Amniotic stem cell (primary cell): ENCODE data around the gene SS18L1.
"Not testable (repeated sequence)": the region's sequence is repeated elsewhere in the genome, so short reads cannot be mapped to it uniquely, and the experiment has no call there.

Experiments used
- DNase-seq: peaks from one replicate; lab custom pipeline; 2025; lab: John Stamatoyannopoulos, UW

SS18L1 gene

GRCh38 chr20:62143081-62143956, at the start of gene SS18L1, which contains the start of gene PSMA7:
SS18L1 (plus strand) TSS chr20:62143769; CDS start chr20:62143821, 52 bp downstream.
PSMA7 (minus strand) TSS chr20:62143394; CDS start chr20:62143303, 91 bp downstream.
- DNase-seq: peak; percentile 70

- no peak for DNase-seq
Measured at GRCh38 chr20:62096421-62097380, 46.9 kb upstream of the SS18L1 start.

GRCh38 chr20:62097881-62098407, 45.6 kb upstream of the SS18L1 start:
- DNase-seq: no peak

- no peak for DNase-seq
Measured at GRCh38 chr20:62101078-62101477, 42.5 kb upstream of the SS18L1 start.

DNA sequence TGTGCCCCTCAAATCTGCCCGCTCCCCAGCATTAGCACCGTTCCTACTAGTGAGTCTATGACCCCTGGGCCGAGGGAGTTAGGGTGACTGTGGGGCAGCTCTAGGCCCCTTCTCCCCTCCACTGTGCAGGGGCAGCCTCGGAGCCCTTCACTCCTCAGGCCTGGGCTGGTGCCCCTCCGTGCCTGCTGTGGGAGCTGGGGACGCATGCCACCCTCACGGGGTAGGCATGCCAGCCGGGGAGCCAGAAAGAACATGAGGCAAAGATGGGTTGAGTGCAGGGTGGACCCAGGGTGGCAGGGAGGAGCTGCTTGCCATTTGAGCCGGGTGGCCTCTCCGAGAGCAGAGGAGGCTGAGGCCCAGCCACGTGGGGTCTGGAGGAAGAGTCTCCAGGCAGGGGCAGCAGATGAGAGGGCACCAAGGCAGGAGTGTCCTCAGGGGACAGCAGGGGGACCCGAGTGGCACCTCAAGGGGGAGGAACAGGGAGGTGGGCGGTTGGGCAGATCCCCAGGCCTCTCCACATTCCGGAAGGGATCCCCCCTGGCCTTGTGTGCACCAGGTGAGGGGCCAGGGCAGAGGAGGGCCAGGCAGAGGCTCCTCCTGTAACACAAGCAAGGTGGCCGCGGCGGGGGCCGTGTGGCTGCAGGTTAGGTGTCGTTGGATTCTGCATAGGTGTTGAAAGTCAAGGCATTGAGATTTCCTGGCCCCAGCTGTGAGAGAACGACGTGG, 39.9 kb upstream of the SS18L1 start:
- no peak for DNase-seq

GRCh38 chr20:62104234-62104789, 39.3 kb upstream of the SS18L1 start:
- no peak for DNase-seq

DNA sequence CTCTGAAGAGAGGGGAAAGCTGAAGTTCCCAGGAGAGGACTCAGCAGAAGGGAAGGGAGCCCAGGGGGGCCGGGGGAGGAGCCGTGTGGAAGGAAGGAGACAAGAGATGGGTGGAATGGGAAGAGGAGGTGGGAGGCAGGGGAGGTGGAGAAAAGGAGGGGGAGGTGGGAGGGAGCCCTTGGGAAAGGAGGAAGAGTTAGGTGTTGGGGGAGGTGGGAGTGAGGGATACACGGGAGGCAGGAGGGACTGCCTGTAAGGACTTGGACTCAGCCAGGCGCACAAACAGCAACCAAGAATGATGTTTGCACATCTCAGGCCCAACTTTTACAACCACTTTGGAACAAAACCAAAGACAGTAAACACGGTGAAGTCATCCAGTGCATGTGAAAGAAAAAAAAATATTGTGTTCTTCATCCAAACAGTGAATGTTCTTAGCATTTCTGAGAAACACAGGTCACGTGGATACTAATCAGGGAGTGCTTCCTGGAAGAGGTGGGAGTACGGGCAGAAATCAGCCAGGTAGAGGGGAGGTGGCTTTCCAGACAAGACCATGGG, 38.7 kb upstream of the SS18L1 start:
- DNase-seq: no peak

GRCh38 chr20:62105592-62105991, 38.0 kb upstream of the SS18L1 start:
- DNase-seq: no peak

GRCh38 chr20:62111148-62111547, 32.4 kb upstream of the SS18L1 start:
- DNase-seq: no peak

DNA sequence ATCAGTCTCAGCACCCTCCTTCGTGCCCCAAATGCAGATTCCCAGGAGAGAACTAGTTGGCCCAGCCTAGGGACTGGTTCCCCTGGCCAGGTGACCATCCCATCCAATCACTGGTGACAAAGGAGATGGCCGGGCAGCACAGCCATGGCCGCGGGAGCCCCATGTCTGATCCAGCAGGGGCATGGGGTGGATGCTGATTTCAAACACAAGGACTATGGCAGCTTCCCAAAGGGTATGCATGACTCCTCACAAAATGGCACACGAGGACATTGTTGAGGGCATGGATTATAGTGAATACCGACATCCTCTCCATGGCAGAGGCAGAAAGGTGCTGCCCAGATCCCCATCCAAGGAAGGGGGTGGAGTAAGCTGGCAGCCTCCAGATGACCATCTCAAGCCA, 31.2 kb upstream of the SS18L1 start:
- DNase-seq: no peak

DNA sequence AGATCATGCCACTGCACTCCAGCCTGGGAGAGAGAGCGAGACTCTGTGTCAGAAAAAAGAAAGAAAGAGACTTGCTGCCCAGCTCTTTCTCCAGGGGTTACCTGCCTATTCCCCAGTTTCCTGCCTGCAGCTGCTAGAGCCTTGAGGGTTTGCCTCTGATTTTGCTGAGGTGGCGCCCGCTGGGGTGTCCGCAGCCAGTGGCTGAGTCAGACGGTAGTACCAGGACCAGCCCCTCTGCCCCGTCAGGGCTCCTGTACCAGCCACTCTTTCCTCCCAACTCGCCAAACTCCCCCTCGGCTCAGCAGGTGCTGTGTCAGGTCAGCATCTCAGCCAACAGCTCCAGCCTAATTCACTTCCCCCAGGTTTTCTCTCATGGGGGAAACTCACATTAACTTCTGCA, 28.7 kb upstream of the SS18L1 start:
- no peak for DNase-seq

GRCh38 chr20:62115800-62116407, 27.7 kb upstream of the SS18L1 start:
- not testable (repeated sequence) for DNase-seq

GRCh38 chr20:62116558-62117361, 26.8 kb upstream of the SS18L1 start:
- DNase-seq: no peak

DNA sequence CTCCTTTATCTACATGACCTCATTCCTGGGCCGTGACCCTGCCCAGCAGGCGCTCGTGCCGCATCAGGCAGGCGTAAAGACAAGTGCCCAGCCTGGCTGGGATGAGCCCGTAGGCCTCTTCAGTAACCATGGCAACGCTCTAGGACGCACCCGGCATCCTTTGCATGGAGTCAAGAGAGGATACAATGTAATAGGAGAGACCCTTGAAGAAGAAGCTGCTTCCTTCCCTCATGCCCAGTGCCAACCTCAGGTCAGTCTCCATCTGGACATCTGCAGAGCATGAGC, 26.3 kb upstream of the SS18L1 start:
- no peak for DNase-seq

GRCh38 chr20:62117658-62118057, 25.9 kb upstream of the SS18L1 start:
- no peak for DNase-seq

DNA sequence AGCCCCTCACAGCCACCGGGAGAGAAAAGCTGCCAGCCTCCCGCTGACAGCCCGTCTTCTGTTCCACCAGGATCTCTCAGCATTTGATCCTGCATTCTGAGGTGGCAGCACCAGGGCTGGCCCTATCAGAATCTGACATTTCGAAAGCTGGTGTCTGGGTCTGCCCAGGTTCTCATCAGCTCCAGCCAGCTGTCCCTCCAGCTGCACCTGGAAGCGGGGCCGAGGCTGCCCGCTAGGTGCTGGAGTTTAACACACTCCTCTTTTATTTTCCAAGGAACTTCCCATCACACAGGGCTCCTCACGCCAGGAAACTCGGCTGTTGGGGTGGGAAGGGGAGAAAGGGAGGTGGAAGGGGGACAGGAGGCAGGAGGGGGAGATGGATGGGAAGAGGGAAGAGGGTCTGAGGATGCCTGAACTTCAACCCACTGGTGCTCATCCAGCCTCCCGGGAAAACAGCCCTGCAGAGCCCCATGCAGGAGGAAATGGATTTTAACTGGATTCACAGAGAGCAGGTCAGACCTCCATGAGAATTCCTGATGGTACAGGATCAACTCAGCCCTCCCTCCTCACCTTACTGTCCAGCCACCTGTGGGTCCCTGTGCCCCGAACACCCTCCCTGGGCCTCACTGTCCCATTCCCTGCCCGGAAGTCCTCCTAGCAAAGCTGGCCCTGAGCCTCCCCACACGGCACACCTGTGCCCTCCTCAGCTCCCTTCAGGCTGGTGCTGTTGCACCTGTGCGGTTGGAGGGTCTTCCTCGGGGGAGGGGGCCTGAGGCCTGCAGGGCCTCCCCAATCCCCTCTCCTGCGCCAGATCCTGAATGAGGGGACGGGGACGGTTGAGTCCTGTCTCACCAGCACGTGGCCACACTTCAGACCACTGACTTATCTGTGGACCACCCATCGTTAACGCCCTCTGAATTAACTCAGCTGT, 25.2 kb upstream of the SS18L1 start:
- no peak for DNase-seq

- DNase-seq: no peak
Measured at GRCh38 chr20:62119115-62119514, 24.5 kb upstream of the SS18L1 start.

- no peak for DNase-seq
Measured at GRCh38 chr20:62119591-62120364, 23.8 kb upstream of the SS18L1 start.
